Activated T-cell treated with anti-CD3 and anti-CD28 coated beads, Interleukin-2, amount 50 U/mL, for 24 hours (primary cell): ENCODE data around the gene SPATA9.

Source experiments
- DNase-seq: peaks from one replicate; pipeline ENCODE4 v3.0.0-alpha.2; 2020
- H3K27ac Mint-ChIP-seq: 2 replicates; pipeline ENCODE4 v1.8.0; 2020; ENCODE audit warnings: mild to moderate bottlenecking, mixed read lengths
- H3K27me3 Mint-ChIP-seq: 2 replicates; pipeline ENCODE4 v1.8.0; 2020; ENCODE audit warnings: mixed read lengths
- H3K36me3 Mint-ChIP-seq: 2 replicates; pipeline ENCODE4 v1.8.0; 2020; ENCODE audit warnings: low read depth, mixed read lengths
- H3K4me1 Mint-ChIP-seq: 2 replicates; pipeline ENCODE4 v1.8.0; 2020; ENCODE audit warnings: low read depth, mixed read lengths
- H3K4me3 Mint-ChIP-seq: 2 replicates; pipeline ENCODE4 v1.8.0; 2020; ENCODE audit warnings: mild to moderate bottlenecking, moderate library complexity, mixed read lengths
- H3K9me3 Mint-ChIP-seq: 2 replicates; pipeline ENCODE4 v1.8.0; 2020; ENCODE audit warnings: mixed read lengths

SPATA9 gene

GRCh38 chr5:95613514-95613913 is 69.3 kb downstream of the SPATA9 start:
- peaks cover 19% of the 10 kb centered on the region for H3K36me3 Mint-ChIP-seq
- peaks cover 26% of the 10 kb centered on the region for H3K4me1 Mint-ChIP-seq
- DNase-seq = no peak
- H3K4me3 Mint-ChIP-seq = no peak overlapping the region
- H3K9me3 Mint-ChIP-seq = peaks cover 13% of the 10 kb centered on the region
- no peak overlapping the region for H3K27ac Mint-ChIP-seq
- no peaks in the 10 kb centered on the region for H3K27me3 Mint-ChIP-seq

DNA sequence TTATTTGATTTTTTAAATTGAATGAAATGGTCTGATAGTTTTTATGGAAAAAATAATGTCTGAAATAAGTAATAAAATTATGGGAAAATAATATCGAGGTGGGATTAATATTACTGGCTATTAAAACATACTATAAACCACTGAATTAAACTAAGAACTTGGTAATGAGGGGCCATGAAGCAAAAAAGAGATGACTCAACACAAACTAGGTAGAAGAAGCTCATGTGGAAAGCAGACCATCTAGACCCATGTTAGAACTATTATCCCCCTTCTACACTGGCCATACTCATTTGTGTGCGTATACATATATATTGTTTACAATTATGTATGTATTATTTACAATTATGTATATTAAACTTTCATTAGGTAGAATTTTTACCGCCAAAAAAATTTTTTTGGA is 71.4 kb downstream of the SPATA9 start:
- H3K36me3 Mint-ChIP-seq = peaks cover 19% of the 10 kb centered on the region
- no peak overlapping the region for H3K27ac Mint-ChIP-seq
- peaks cover 13% of the 10 kb centered on the region for H3K9me3 Mint-ChIP-seq

DNA sequence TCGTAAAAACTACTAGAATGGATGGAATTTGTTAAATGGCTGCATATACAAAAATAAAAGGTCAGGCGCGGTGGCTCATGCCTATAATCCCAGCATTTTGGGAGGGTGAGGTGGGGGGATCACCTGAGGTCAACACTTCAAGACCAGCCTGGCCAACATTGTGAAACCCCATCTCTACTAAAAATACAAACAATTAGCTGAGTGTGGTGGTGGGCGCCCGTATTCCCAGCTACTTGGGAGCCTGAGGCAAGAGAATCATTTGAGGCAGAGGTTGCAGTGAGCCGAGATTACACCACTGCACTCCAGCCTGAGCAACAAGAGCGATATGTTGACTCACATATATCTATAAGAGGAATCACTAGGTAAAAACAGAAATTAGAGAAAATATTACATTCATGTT is 72.2 kb downstream of the SPATA9 start:
- peaks cover 16% of the 10 kb centered on the region for H3K4me1 Mint-ChIP-seq
- H3K4me3 Mint-ChIP-seq = no peak overlapping the region
- no peak for DNase-seq
- H3K36me3 Mint-ChIP-seq = peaks cover 19% of the 10 kb centered on the region
- H3K27me3 Mint-ChIP-seq = no peaks in the 10 kb centered on the region
- H3K27ac Mint-ChIP-seq = no peak overlapping the region
- peaks cover 13% of the 10 kb centered on the region for H3K9me3 Mint-ChIP-seq

More for the DNA sequence above, 71.4 kb downstream of the SPATA9 start:
- Mint-ChIP-seq H3K27me3 (no peaks in the 10 kb centered on the region), H3K4me3 (no peak overlapping the region), H3K4me1 (peaks cover 16% of the 10 kb centered on the region)
- no peak for DNase-seq

- peaks cover 8% of the 10 kb centered on the region for H3K4me1 Mint-ChIP-seq
Measured at GRCh38 chr5:95609711-95610110, 73.1 kb downstream of the SPATA9 start.

More at GRCh38 chr5:95609711-95610110, 73.1 kb downstream of the SPATA9 start:
- Mint-ChIP-seq H3K36me3 (peaks cover 15% of the 10 kb centered on the region), H3K9me3 (peaks cover 13% of the 10 kb centered on the region), H3K4me3 (no peak overlapping the region), H3K27ac (no peak overlapping the region), H3K27me3 (no peaks in the 10 kb centered on the region)
- no peak for DNase-seq
